ENCODE data around the gene P2RX6. TPM values are rescaled to one million over a fixed set of nuclear protein-coding genes. Genes with fewer than 3 reads are reported as not detected.

The P2RX6 gene
- polyA plus RNA-seq, 1 experiment: 2.0 TPM

DNA sequence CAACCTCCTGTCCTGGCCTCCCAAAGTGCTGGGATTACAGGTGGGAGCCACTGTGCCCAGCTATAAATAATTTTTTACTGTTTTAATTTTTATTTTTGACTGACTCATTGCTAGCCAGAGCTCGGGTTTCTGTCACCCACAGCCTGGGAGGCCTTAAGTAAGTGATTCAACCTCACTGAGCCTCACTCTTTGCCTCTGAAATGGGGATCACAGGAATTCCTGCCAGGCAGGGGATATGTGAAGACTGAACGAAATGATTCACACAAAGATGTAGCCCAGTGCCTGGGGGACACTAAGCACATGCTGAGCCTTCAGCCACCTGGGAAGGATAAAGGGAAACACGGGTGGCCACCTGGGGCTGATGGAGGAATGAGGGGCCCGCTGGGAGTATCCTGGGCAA is 27.0 kb downstream of the P2RX6 start:
- no peaks in the 10 kb centered on the region for H3K36me3 ChIP-seq (ENCODE audit: control insufficient read depth, insufficient read depth, low read length)
- CTCF ChIA-PET: interaction anchor here (1.2 kb wide), 1 partner anchor 61 kb away, joined by 6 read pairs; no protein-coding TSS in a partner anchor
- DNase-seq (ENCODE audit: low read depth): no peak
- H3K27me3 ChIP-seq (ENCODE audit: control insufficient read depth, insufficient read depth, low read length): no peaks in the 10 kb centered on the region
- no peak overlapping the region for H3K4me3 ChIP-seq (ENCODE audit: low read depth, low read length)
- TF ChIP-seq, protein P1, sequence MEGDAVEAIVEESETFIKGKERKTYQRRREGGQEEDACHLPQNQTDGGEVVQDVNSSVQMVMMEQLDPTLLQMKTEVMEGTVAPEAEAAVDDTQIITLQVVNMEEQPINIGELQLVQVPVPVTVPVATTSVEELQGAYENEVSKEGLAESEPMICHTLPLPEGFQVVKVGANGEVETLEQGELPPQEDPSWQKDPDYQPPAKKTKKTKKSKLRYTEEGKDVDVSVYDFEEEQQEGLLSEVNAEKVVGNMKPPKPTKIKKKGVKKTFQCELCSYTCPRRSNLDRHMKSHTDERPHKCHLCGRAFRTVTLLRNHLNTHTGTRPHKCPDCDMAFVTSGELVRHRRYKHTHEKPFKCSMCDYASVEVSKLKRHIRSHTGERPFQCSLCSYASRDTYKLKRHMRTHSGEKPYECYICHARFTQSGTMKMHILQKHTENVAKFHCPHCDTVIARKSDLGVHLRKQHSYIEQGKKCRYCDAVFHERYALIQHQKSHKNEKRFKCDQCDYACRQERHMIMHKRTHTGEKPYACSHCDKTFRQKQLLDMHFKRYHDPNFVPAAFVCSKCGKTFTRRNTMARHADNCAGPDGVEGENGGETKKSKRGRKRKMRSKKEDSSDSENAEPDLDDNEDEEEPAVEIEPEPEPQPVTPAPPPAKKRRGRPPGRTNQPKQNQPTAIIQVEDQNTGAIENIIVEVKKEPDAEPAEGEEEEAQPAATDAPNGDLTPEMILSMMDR (IDR thresholded peaks at IDR 0.05; ENCODE audit: insufficient read depth, low read depth, low read length): no peak
- POLR2A ChIA-PET: no interaction called here

GRCh38 chr22:21042978-21043859 is 28.3 kb downstream of the P2RX6 start:
- CTCF ChIA-PET: interaction anchor here (0.7 to 1.4 kb wide), 2 partner anchors 11 to 59 kb away, joined by 3 to 4 read pairs; partner anchors contain the start of gene SLC7A4
- Histone ChIP-seq H3K27me3 (ENCODE audit: control insufficient read depth, insufficient read depth, low read length) (no peaks in the 10 kb centered on the region), H3K36me3 (ENCODE audit: control insufficient read depth, insufficient read depth, low read length) (no peaks in the 10 kb centered on the region), H3K4me3 (ENCODE audit: low read depth, low read length) (no peak overlapping the region)
- POLR2A ChIA-PET: no interaction called here
- TF ChIP-seq, protein P1 (IDR thresholded peaks at IDR 0.05; ENCODE audit: insufficient read depth, low read depth, low read length): no peak
- DNase-seq (ENCODE audit: low read depth): no peak

DNA sequence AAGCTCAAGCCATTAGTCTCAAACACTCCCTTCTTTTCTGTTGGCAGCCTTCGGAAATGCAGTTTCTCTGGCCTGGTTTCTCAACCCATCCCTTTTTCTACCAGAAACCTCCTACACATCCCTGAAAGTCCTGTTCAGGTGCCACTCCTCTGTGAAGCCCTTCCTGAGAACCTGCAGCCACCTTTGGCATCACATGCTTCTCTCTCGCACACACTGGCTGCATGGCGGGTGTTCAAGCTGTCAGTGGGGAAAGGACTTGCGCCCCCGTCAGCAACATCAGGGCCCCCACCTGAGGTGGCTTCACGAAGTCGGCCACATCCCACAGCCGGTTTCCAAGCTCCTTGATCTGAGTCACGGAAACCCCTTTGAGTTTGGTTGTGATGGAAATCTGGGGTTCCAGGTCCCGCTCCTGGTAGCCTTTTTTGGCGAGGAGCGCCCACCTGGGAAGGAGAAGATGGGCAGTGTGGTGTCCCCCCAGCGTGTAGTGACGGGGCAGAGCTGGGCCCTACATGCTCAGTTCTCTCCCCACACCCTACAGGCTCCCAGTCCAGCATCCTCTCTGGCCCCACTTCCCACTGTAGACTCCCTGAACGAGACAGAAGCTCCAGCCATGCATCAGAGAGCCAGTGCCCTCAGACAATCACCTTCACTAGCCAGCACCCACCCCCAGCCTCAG is 29.0 kb downstream of the P2RX6 start:
- Histone ChIP-seq H3K4me3 (ENCODE audit: low read depth, low read length) (no peak overlapping the region), H3K36me3 (ENCODE audit: control insufficient read depth, insufficient read depth, low read length) (no peaks in the 10 kb centered on the region), H3K27me3 (ENCODE audit: control insufficient read depth, insufficient read depth, low read length) (no peaks in the 10 kb centered on the region)
- TF ChIP-seq, protein P1 (IDR thresholded peaks at IDR 0.05; ENCODE audit: insufficient read depth, low read depth, low read length): no peak
- CTCF ChIA-PET: interaction anchor here (0.7 to 1.4 kb wide), 2 partner anchors 11 to 58 kb away, joined by 3 to 4 read pairs; partner anchors contain the start of gene SLC7A4
- DNase-seq (ENCODE audit: low read depth): no peak
- POLR2A ChIA-PET: no interaction called here

GRCh38 chr22:21044931-21045584 is 30.1 kb downstream of the P2RX6 start:
- ChIA-PET POLR2A (no interaction called here), CTCF (interaction anchor here (0.7 to 1.4 kb wide), 2 partner anchors 57 to 153 kb away, joined by 3 to 4 read pairs; no protein-coding TSS in a partner anchor)
- DNase-seq (ENCODE audit: low read depth): no peak
- Histone ChIP-seq H3K36me3 (ENCODE audit: control insufficient read depth, insufficient read depth, low read length) (no peaks in the 10 kb centered on the region), H3K4me3 (ENCODE audit: low read depth, low read length) (peak overlapping the region; percentile 17), H3K27me3 (ENCODE audit: control insufficient read depth, insufficient read depth, low read length) (no peaks in the 10 kb centered on the region)
- TF ChIP-seq, protein P1 (IDR thresholded peaks at IDR 0.05; ENCODE audit: insufficient read depth, low read depth, low read length): no peak
